ENCODE measurements around the gene HPCAL1.

GRCh38 chr2:10289352-10289751, 13.4 kb upstream of the HPCAL1 start:
- TF ChIP-seq CTCF (IDR thresholded peaks at IDR 0.05) (no peak), POLR2A (IDR thresholded peaks at IDR 0.05) (no peak)

Measured in right lobe of liver (tissue), 4 donors.